Measurements from ENCODE around the gene TMEM42.
A peak's percentile ranks its signal among the peaks of the same experiment; 100 is the strongest.
"Not testable (repeated sequence)": the region's sequence is repeated elsewhere in the genome, so short reads cannot be mapped to it uniquely, and the experiment has no call there.

TMEM42 gene

GRCh38 chr3:44861412-44862225, at the start of gene TMEM42:
Gene TMEM42 (plus strand): TSS chr3:44861912. CDS start chr3:44861925, 13 bp downstream.
- DNase-seq: peak; percentile 70

DNA sequence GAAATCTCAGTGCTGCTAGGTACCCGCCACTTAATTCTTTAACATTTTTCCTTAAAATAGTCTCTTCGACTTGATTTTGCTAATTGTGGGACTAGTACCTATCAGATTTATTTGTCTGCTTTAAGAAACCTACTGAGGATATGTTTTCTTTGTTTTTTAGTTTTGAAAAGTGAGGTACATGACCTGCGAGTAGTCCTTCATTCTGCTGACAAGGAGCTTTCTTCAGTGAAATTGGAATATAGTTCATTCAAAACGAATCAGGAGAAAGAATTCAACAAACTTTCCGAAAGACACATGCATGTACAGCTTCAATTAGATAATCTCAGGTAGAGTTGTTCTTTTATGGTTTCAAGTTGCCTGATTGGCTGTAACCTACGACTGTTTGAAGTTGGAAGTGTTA, 47.0 kb upstream of the TMEM42 start:
- DNase-seq: no peak

- DNase-seq: not testable (repeated sequence)
These were observed 45.4 kb upstream of the TMEM42 start for GRCh38 chr3:44816334-44816733.

DNA sequence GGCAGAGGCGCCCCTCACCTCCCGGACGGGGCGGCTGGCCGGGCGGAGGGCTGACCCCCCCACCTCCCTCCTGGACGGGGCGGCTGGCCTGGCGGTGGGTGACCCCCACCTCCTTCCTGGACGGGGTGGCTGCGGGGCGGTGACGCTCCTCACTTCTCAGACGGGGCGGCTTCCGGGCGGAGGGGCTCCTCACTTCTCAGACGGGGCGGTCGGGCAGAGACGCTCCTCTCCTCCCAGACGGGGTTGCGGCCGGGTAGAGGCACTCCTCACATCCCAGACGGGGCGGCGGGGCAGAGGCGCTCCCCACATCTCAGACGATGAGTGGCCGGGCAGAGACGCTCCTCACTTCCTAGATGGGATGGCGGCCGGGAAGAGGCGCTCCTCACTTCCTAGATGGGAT, 40.5 kb upstream of the TMEM42 start:
- DNase-seq: not testable (repeated sequence)

DNA sequence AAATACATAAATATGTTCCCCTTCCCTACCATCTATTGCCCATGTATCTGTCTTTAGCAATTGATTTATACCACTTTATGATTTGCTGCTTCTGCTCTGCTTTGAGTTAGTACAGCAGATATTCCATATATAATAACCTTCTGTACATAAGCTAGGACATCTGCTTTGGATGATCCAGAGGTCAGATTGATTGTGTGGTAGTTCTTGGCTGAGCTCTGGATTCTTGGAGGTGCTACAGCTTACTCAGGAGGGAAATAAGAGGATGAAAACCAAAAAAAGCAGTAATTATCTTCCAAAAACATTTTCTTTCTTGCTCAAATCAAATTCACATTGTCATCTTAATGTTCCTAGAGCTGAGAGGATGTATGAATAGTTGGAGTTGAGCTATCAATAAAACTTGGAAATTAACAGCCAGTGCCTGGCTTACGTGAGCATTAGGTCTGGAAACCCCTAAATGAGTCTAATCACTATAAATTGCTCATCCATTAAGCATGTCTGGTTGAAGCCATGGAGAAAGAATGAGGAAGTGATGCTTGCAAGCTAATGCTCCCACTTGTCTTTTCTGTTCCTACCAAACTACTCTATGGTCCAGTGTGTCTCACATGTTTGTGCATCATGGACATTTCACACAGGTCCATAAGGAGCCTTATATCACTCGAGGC, 36.3 kb upstream of the TMEM42 start:
- no peak for DNase-seq

DNA sequence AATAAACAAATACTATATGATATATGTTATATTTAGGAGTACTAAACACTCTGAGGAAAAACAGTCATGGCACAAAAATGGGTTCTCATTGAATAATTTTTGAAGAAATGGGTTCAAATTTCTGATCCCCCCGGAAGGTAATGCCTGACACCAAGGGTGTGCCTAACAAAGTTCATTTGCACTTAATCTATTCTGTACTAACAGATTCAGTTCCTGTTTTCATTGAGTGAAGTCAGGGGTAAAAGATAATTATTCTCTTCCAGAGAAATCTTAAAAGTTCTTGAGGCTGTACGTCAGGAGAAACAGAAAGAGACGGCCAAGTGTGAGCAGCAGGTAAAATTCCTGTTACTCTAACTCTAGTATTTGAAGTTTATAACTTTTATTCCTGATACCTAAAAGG, 34.5 kb upstream of the TMEM42 start:
- no peak for DNase-seq

DNA sequence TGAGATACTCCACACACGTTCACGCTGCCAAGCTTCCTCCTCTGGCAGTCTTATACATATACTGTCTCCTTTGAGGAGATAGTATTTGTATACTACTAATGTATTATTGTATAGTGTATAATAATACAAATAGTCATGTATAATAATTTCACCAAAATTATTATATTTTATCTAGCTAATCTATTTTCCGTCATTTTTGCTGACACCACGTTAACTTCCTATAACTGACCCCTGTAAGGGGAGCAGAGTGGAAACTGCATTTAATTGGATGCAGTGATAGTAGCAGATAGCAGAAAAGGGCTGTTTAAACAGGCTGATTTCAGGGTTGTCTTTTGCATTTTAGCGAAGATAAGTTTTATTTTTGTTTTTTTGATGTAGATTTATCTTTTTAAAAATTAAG, 30.5 kb upstream of the TMEM42 start:
- DNase-seq: no peak

- no peak for DNase-seq
These were observed 29.7 kb upstream of the TMEM42 start for GRCh38 chr3:44832032-44832431.

- no peak for DNase-seq
These were observed 28.7 kb upstream of the TMEM42 start for GRCh38 chr3:44832965-44833364.

DNA sequence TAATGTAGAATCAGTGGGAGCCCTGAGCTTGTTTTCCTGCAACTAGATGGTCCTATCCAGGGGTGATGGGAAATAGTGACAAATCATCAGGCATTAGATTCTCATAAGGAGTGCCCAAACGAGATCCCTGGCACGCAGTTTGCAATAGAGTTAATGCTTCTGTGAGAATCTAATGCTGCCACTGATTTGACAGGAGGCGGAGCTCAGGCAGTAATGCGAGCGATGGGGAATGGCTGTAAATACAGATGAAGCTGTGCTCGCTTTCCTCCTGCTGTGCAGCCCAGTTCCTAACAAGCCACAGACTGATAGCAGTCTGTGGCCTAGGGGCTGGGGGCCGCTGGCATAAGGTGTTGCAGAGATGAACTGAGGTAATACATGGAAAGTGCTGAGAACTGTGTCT, 28.3 kb upstream of the TMEM42 start:
- DNase-seq: no peak

DNA sequence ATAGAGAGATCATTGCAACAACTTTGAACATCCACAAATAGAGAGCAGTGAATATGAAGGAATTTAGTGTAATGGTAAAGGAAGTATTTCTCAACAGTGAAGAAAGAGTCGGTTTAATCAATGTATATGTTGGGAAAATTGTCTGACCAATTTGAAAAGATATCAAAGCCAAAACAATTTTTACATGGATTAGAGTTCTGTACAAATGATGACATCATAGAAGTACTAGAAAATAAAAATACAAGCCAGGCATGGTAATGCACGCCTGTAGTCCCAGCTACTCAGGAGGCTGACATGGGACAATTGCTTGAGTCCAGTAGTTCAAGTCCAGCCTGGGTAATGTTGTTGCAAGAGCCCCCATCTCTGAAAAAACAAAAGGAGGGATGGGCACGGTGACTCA, 26.0 kb upstream of the TMEM42 start:
- DNase-seq: no peak

DNA sequence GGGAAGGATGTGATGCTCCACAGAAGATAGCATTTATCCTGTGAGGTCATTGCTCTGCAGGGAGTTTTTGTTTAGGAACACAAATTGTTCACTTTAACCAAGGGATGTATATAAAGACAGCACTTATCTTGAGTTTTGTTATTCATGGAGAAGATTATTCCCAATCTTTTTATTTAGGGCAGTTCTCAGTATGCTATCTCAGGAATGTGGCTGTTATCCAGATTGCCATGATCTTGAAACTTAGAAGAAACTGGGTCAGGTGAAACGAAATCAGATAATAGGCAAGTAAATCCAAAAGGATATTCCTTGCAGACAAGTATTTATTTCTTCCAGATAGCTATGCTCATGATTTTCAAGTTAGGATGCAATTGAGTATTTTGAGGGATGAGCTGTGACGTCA, 19.3 kb upstream of the TMEM42 start:
- no peak for DNase-seq

GRCh38 chr3:44845528-44846520, 15.9 kb upstream of the TMEM42 start:
- DNase-seq: no peak

DNA sequence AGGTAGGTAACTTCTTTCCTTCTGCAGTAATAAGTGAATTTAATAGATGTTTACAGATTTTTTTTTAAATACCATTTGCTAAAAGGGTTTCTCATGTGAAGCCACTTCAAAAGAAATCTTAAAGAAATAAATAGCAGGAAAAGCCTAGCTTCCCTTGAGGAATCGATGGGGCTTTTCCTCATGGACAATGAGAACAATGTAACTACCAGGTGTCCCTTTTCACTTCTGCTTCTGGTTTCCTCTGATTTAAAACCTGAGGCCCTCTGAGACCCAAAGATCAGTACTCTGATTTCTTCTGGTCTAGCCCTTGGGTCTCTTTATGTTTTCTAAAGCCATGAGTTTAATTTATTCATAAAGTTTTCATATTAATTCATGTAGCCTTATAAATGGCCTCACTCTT, 13.1 kb upstream of the TMEM42 start:
- DNase-seq: no peak

- DNase-seq: not testable (repeated sequence)
These were observed 5.0 kb upstream of the TMEM42 start for GRCh38 chr3:44856663-44857062.

GRCh38 chr3:44860117-44860516, 1.6 kb upstream of the TMEM42 start:
- DNase-seq: no peak

GRCh38 chr3:44862226-44862637, 520 bp downstream of the TMEM42 start:
- no peak for DNase-seq

GRCh38 chr3:44865272-44866035, 3.7 kb downstream of the TMEM42 start:
- DNase-seq: peak; percentile 63

- no peak for DNase-seq
These were observed 5.9 kb downstream of the TMEM42 start for GRCh38 chr3:44867421-44868111.

GRCh38 chr3:44870375-44871061, 8.8 kb downstream of the TMEM42 start:
- DNase-seq: peak; percentile 51

- DNase-seq: no peak
These were observed 12.6 kb downstream of the TMEM42 start, which contains the start of gene TGM4 for GRCh38 chr3:44874308-44874707. Gene TGM4 (plus strand): TSS chr3:44874608. CDS start chr3:44874679, 71 bp downstream.

Data from COR-L47 (cell line).